ENCODE measurements around the gene CHST2. TPM values are rescaled to one million over a fixed set of nuclear protein-coding genes. Genes with fewer than 3 reads are reported as not detected.

The CHST2 gene
- total RNA-seq, 2 donors from 2014 or later = 5.3 to 5.6 TPM

DNA sequence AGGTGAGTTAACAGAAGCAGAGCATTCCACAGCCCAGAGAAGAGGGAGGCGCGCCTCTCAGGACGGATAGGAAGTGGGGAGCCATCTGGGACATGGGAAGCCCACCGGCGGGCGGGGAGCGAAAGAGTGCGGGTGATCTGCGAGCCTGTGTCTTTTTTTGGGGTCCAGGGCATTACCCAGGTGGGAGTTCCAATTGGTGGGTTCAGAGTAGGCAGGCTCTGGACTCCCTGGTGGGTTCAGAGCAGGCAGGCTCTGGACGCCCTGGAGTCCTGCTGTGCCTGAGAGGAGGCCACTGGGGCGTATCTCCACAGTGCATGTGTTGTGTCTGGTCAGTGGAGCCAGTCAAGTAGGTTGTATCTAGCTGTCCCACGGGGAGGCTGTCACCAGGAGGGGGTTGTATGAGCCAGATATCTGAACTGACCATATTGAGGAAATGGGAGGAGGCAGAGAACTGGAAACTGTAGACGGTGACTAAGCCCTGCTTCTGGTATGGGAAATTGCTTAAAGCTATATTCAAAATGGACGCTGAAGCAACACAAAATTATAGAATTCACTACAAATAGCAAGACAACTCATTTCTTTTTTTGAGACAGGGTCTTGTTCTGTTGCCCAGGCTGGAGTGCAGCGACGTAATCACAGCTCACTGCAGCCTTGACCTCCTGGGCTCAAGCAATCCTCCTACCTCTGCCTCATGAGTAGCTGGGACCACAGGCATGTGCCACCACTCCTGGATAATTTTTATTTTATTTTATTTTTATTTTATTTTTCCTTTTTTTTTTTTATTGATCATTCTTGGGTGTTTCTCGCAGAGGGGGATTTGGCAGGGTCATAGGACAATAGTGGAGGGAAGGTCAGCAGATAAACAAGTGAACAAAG, 34.5 kb upstream of the CHST2 start:
- H3K4me3 Mint-ChIP-seq = peak overlapping the region; percentile 6
- no peaks in the 10 kb centered on the region for H3K27me3 Mint-ChIP-seq (ENCODE audit: low read depth)
- DNase-seq = no peak
- peaks cover 0 to 2% of the 10 kb centered on the region in 2 donors for H3K36me3 Mint-ChIP-seq (ENCODE audit: insufficient read depth in 2 of 2)
- H3K4me1 Mint-ChIP-seq (ENCODE audit: low read depth) = peaks cover 32% of the 10 kb centered on the region
- no peaks in the 10 kb centered on the region for H3K9me3 Mint-ChIP-seq
- peak in 1 of 2 donors; percentile 23 for ATAC-seq (replicated peaks in 1 of 2)
- H3K27ac Mint-ChIP-seq = peak overlapping the region; percentile 8

DNA sequence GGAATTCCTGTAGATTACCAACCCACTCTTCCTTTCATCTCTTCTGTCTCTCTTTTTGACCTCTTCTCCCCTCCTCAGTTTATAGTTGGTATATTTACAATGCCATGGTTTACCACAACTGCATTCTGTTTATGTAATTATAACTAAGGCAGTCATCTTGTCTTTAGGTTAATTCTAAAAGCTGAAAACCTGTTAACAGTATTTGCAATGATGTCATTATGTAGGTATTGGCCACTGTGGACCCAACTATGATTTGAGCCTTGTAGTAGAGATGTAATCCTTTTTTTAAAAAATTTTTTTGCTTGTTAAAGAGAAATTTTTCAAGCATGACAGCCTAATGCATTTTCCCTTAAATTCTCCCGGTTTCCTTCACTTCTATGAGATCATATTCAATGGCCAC, 30.7 kb upstream of the CHST2 start:
- ATAC-seq (replicated peaks in 1 of 2) = no peak
- peaks cover 1 to 2% of the 10 kb centered on the region in 2 donors for H3K36me3 Mint-ChIP-seq (ENCODE audit: insufficient read depth in 2 of 2)
- no peak for DNase-seq
- no peak overlapping the region for H3K4me3 Mint-ChIP-seq
- H3K9me3 Mint-ChIP-seq = no peaks in the 10 kb centered on the region
- peaks cover 8% of the 10 kb centered on the region for H3K4me1 Mint-ChIP-seq (ENCODE audit: low read depth)
- no peaks in the 10 kb centered on the region for H3K27me3 Mint-ChIP-seq (ENCODE audit: low read depth)
- H3K27ac Mint-ChIP-seq = no peak overlapping the region

DNA sequence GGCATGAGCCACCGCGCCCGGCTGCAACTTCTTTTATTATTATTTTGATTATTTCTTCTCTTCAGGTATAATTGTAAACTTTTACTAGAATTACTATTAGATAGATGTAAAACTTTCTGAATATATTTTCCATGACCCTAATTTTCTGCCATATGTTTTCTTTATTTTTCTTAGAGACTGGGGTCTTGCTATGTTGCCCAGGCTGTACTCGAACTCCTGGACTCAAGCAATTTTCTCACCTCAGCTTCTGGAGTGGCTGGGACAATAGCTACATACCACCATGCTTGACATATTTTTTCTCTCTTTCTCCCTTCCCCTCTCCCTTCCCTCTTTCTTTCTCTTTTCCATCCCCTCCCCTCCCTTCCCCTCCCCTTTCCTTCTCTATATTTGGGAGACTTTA, 29.6 kb upstream of the CHST2 start:
- ATAC-seq (replicated peaks in 1 of 2) = no peak

DNA sequence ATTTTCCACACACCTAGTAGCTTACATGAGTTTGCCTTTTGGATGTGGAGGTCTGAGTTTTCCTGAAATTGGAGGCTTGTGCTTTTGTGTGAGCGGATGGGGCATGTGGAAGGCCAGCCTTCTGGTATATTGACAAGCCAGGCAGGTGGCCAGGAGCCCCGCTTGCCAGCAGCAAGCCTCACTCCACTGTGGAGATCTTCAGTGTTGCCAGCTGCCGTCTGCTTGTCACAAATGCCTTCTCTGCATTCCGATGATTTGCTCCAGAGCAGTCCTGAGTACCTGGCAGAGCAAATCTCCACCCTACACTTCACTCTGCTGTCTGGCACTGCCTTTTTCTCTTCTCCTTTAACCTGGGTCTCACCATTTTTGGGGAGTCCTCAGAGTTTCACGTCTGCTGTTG, 29.1 kb upstream of the CHST2 start:
- ATAC-seq (replicated peaks in 1 of 2) (no peak), DNase-seq (no peak)
- Mint-ChIP-seq H3K9me3 (no peaks in the 10 kb centered on the region), H3K4me1 (ENCODE audit: low read depth) (no peaks in the 10 kb centered on the region), H3K27me3 (ENCODE audit: low read depth) (no peaks in the 10 kb centered on the region), H3K36me3 (ENCODE audit: insufficient read depth in 2 of 2) (peaks cover 0 to 1% of the 10 kb centered on the region in 2 donors), H3K27ac (no peak overlapping the region), H3K4me3 (no peak overlapping the region)

More for the DNA sequence above, 29.6 kb upstream of the CHST2 start:
- Mint-ChIP-seq H3K27me3 (ENCODE audit: low read depth) (no peaks in the 10 kb centered on the region), H3K9me3 (no peaks in the 10 kb centered on the region), H3K4me3 (no peak overlapping the region), H3K36me3 (ENCODE audit: insufficient read depth in 2 of 2) (peaks cover 0 to 1% of the 10 kb centered on the region in 2 donors), H3K27ac (no peak overlapping the region), H3K4me1 (ENCODE audit: low read depth) (peaks cover 3% of the 10 kb centered on the region)
- DNase-seq = no peak

DNA sequence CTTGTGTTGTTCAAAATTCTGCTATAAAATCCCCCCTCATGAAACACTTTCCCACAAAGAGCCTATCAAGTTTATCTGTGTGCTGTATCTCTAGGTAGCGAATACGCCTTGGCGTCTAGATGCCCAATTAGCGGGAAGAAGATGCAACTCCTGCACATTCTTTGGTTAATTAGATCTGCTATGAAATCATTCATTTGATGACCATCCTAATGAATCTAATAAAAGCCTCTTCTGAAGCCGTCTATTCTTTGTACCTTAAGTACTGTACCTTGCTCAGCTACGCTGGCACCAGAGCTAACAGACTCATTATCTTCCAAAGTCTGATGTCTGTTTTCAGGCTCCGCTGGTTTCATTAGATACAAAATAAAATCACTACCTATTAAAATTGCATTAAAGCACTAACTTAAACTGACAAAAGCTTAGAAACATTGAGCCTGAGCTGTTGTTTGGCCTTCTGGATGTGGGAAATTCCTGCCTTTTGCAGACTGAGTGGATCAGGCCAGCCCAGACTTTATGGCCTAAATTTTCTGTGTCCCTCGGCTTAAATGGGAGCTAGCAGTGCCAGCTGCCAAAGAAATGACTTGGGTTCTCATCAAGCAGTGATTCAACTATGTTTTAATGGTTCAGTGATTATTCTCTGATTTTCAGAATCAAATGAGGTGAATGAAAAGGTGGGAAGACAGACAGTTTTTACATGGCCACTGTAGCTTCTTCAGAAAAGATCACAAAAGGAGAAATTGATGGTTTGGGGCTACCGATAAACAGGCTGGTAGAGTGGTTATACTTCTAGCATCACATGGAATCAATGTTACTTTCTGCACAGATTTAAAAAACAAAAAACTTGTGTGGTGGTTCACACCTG, 28.4 kb upstream of the CHST2 start:
- no peaks in the 10 kb centered on the region for H3K9me3 Mint-ChIP-seq
- no peak overlapping the region for H3K4me3 Mint-ChIP-seq
- H3K27me3 Mint-ChIP-seq (ENCODE audit: low read depth) = no peaks in the 10 kb centered on the region
- DNase-seq = no peak
- no peaks in the 10 kb centered on the region for H3K4me1 Mint-ChIP-seq (ENCODE audit: low read depth)
- no peak overlapping the region for H3K27ac Mint-ChIP-seq
- no peak for ATAC-seq (replicated peaks in 1 of 2)
- peaks cover 0 to 1% of the 10 kb centered on the region in 2 donors for H3K36me3 Mint-ChIP-seq (ENCODE audit: insufficient read depth in 2 of 2)

DNA sequence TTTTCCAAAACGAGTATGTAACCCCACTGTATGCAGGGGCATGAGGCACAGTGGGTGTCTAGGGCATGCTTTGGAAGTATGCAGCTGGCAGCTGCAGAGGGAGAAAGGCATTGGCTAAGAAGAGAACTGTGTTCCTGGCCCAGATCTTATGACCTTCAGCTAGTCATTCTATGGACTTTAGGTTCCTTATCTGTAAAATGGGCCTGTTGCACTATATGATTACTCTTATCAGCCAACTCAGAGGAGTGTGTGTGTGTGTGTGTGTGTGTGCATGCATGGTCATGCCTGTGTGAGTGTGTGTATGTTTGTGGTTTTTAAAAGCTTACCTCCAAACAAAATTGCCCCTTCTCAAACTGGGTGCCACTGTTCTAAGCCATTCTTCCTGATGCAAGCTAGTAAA, 27.4 kb upstream of the CHST2 start:
- ATAC-seq (replicated peaks in 1 of 2) (no peak), DNase-seq (no peak)
- Mint-ChIP-seq H3K27me3 (ENCODE audit: low read depth) (no peaks in the 10 kb centered on the region), H3K27ac (no peak overlapping the region), H3K9me3 (no peaks in the 10 kb centered on the region), H3K4me3 (no peak overlapping the region), H3K36me3 (ENCODE audit: insufficient read depth in 2 of 2) (peaks cover 0 to 1% of the 10 kb centered on the region in 2 donors), H3K4me1 (ENCODE audit: low read depth) (no peaks in the 10 kb centered on the region)

DNA sequence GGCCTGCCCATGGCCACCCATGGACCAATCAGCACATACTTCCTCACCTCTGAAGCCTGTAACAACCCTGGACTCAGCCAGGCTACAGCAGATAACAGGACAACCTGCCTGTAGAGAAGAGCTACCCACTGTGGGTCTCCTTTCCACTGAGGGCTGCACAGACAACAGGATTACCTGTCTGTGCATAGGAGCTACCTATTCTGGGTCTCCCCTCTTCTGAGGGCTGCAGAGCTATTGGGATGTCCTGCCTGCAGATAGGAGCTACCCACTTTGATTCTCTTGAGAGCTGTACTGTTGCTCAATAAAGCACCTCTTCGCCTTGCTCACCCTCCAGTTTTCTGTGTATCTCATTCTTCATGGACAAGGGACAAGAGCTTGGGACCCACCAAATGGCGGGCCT, 23.8 kb upstream of the CHST2 start:
- no peak overlapping the region for H3K27ac Mint-ChIP-seq
- DNase-seq (no peak), ATAC-seq (replicated peaks in 1 of 2) (no peak)
- no peaks in the 10 kb centered on the region for H3K4me1 Mint-ChIP-seq (ENCODE audit: low read depth)
- H3K9me3 Mint-ChIP-seq = no peaks in the 10 kb centered on the region
- H3K27me3 Mint-ChIP-seq (ENCODE audit: low read depth) = peaks cover 7% of the 10 kb centered on the region
- H3K4me3 Mint-ChIP-seq = no peak overlapping the region
- H3K36me3 Mint-ChIP-seq (ENCODE audit: insufficient read depth in 2 of 2) = no peaks in the 10 kb centered on the region

DNA sequence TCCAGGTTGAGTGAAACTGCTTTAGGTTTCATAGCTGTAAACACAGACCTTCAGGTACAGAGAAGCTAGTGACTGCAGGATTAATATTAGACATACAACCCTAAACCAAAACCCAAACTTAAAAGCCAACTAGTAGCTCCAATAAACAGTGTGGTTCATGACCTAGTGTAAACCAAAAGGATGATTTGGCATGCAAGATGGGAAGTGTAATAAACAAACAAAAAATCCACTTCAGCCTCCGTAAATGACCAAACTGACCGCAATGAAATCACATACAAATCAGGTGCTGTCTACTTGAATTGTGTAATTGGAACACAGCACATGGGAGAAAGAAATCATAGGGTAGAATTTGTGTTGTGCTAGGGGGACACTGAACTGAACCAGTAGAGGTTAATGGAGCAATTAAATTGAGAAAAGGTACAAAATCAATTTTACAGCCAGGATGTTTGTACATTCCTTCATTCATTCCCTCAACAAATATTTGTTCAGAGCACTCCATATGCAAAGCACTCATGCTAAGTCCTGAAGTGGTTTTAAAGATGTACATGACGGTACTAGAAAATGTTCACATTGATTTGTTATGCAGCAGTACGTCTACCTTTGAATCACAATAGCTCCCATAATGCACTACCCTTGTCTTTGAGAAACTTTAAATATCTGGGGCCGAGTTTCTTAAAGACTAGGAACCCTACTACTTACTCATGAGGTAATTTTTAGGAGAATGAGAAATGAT, 21.4 kb upstream of the CHST2 start:
- Mint-ChIP-seq H3K4me1 (ENCODE audit: low read depth) (peaks cover 9% of the 10 kb centered on the region), H3K27me3 (ENCODE audit: low read depth) (peaks cover 7% of the 10 kb centered on the region), H3K36me3 (ENCODE audit: insufficient read depth in 2 of 2) (peaks cover 0 to under 1% of the 10 kb centered on the region in 2 donors), H3K9me3 (no peaks in the 10 kb centered on the region), H3K4me3 (no peak overlapping the region), H3K27ac (no peak overlapping the region)
- no peak for DNase-seq
- ATAC-seq (replicated peaks in 1 of 2) = no peak

DNA sequence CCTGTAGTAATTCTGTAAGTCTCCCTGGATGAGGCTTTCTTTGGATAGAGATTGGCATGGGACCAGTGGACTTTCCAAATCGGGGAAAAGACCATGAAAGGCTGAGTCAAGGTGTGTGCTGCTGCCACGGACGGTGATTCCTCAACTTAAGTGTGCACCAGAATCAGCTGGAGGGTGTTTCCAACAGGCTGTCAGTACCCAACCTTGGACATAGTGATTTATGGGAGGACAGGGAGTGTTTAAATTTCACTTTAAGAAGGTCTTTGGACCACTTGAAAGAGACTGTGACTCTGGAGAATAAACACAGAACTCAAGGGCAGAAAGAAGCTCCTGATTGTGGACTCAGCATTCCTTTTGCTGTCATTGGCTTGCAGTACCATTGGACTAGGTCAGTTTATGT, 20.4 kb upstream of the CHST2 start:
- peaks cover 7% of the 10 kb centered on the region for H3K27me3 Mint-ChIP-seq (ENCODE audit: low read depth)
- H3K36me3 Mint-ChIP-seq (ENCODE audit: insufficient read depth in 2 of 2) = peaks cover 1 to 2% of the 10 kb centered on the region in 2 donors
- no peak overlapping the region for H3K4me3 Mint-ChIP-seq
- peaks cover 0 to 1% of the 10 kb centered on the region in 2 donors for H3K9me3 Mint-ChIP-seq
- peaks cover 15% of the 10 kb centered on the region for H3K4me1 Mint-ChIP-seq (ENCODE audit: low read depth)
- DNase-seq = no peak
- no peak overlapping the region for H3K27ac Mint-ChIP-seq
- no peak for ATAC-seq (replicated peaks in 1 of 2)

DNA sequence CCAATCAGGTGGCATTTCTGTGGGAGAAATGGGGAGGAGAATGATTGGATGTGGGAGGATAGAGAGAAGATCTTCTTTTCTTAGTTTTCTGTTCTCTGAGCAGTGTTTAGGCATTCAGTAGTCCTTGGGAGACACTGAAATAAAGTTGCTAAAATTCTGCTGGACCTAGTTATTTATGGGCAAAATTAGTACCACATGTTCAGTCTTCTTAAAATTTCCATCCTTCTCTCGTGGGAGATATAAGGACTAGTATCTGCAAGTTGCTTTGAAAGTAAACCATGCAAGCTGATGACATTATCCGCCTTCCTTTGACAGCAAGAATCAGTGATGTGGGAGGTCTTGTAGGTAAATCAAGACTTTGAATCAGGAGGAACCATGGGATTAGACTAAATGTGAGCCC, 19.9 kb upstream of the CHST2 start:
- H3K9me3 Mint-ChIP-seq = peaks cover 2 to 3% of the 10 kb centered on the region in 2 donors
- H3K4me3 Mint-ChIP-seq = no peak overlapping the region
- ATAC-seq (replicated peaks in 1 of 2) = no peak
- no peak for DNase-seq
- H3K27ac Mint-ChIP-seq = no peak overlapping the region
- H3K27me3 Mint-ChIP-seq (ENCODE audit: low read depth) = peaks cover 7% of the 10 kb centered on the region
- H3K4me1 Mint-ChIP-seq (ENCODE audit: low read depth) = peaks cover 15% of the 10 kb centered on the region
- peaks cover 4 to 5% of the 10 kb centered on the region in 2 donors for H3K36me3 Mint-ChIP-seq (ENCODE audit: insufficient read depth in 2 of 2)

DNA sequence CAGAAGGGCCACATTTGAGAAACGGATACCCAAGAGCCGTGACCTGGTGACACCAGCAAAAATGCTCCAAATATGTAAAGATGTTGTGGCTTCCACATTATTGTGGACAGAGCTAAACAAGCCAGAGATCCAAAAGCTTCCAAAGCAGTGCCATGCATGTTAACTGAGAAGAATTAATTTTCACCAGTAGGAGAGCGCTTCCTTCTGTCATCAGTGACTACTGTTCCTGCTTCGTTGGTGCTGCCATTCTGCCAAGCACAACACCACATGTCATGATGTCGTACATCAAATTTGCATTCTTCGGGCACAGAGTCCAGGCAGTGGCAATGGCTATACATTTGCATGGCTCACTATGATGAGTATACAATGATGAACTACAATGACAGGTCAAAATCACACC, 19.1 kb upstream of the CHST2 start:
- no peak overlapping the region for H3K4me3 Mint-ChIP-seq
- ATAC-seq (replicated peaks in 1 of 2) (no peak), DNase-seq (no peak)

DNA sequence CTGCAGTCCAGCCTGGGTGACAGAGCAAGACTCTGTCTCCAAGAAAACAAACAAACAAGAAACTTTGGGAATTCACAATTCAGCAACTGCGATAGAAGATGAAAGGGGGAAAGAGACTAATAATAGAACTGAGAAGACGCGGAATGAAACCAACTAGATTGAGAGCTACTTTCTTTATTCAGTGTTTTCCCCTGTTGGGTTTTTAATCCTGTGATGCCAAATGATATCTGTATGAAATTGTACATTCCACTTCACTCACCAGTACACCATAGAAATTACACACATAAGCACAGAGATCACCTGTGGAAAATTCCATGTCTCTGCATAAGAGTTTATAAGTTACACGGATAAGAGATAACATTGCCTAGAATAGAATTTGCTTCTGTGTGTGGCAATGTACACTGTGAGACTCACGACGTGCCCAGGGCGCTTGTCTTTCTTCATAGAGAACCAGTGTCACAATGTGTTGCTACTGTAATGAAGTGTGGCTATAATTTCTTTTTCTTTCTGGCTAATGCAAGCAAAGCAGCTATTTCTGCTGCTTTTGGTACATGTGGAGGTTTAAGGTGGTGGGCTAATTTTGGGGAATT, 17.7 kb upstream of the CHST2 start:
- Mint-ChIP-seq H3K4me1 (ENCODE audit: low read depth) (peaks cover 15% of the 10 kb centered on the region), H3K9me3 (peaks cover 9 to 11% of the 10 kb centered on the region in 2 donors), H3K4me3 (no peak overlapping the region), H3K27me3 (ENCODE audit: low read depth) (peaks cover 7% of the 10 kb centered on the region), H3K36me3 (ENCODE audit: insufficient read depth in 2 of 2) (peaks cover 14 to 19% of the 10 kb centered on the region in 2 donors), H3K27ac (no peak overlapping the region)
- ATAC-seq (replicated peaks in 1 of 2) (peak in 1 of 2 donors; percentile 55), DNase-seq (no peak)

More for the DNA sequence above, 19.1 kb upstream of the CHST2 start:
- H3K27me3 Mint-ChIP-seq (ENCODE audit: low read depth) = peaks cover 7% of the 10 kb centered on the region
- H3K4me1 Mint-ChIP-seq (ENCODE audit: low read depth) = peaks cover 15% of the 10 kb centered on the region
- H3K36me3 Mint-ChIP-seq (ENCODE audit: insufficient read depth in 2 of 2) = peaks cover 10 to 11% of the 10 kb centered on the region in 2 donors
- peaks cover 6 to 9% of the 10 kb centered on the region in 2 donors for H3K9me3 Mint-ChIP-seq
- H3K27ac Mint-ChIP-seq = no peak overlapping the region
